ENCODE measurements around the gene PDZRN4. TPM values are rescaled to one million over a fixed set of nuclear protein-coding genes. Genes with fewer than 3 reads are reported as not detected.
"Not testable (repeated sequence)": the region's sequence is repeated elsewhere in the genome, so short reads cannot be mapped to it uniquely, and the experiment has no call there.

PDZRN4 gene
- total and polyA plus RNA-seq, 3 donors from 2014 or later, result 7.7 to 11.3 (median 11.3) TPM

GRCh38 chr12:41274643-41275042 is 86.5 kb downstream of the PDZRN4 start:
- no peak for TF ChIP-seq POLR2A (IDR thresholded peaks at IDR 0.05)
- TF ChIP-seq, protein P1, sequence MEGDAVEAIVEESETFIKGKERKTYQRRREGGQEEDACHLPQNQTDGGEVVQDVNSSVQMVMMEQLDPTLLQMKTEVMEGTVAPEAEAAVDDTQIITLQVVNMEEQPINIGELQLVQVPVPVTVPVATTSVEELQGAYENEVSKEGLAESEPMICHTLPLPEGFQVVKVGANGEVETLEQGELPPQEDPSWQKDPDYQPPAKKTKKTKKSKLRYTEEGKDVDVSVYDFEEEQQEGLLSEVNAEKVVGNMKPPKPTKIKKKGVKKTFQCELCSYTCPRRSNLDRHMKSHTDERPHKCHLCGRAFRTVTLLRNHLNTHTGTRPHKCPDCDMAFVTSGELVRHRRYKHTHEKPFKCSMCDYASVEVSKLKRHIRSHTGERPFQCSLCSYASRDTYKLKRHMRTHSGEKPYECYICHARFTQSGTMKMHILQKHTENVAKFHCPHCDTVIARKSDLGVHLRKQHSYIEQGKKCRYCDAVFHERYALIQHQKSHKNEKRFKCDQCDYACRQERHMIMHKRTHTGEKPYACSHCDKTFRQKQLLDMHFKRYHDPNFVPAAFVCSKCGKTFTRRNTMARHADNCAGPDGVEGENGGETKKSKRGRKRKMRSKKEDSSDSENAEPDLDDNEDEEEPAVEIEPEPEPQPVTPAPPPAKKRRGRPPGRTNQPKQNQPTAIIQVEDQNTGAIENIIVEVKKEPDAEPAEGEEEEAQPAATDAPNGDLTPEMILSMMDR (IDR thresholded peaks at IDR 0.05), result no peak
- 77 to 90% methylated on average over 2 of the region's 2 CpGs for WGBS, 2 donors
- no peaks in the 10 kb centered on the region for H3K27me3 ChIP-seq
- no peak for DNase-seq
- intact Hi-C loops (cut with DNase I; ENCODE audit: low total_unique reads), result no loop called here
- H3K9me3 ChIP-seq, result no peaks in the 10 kb centered on the region
- no peak overlapping the region for H3K27ac ChIP-seq
- H3K36me3 ChIP-seq (ENCODE audit: low read depth, missing control alignments), result no peaks in the 10 kb centered on the region
- H3K4me3 ChIP-seq, result no peak overlapping the region
- no peaks in the 10 kb centered on the region for H3K4me1 ChIP-seq

GRCh38 chr12:41277100-41277945 is 89.2 kb downstream of the PDZRN4 start:
- H3K9me3 ChIP-seq, result no peaks in the 10 kb centered on the region
- no peaks in the 10 kb centered on the region for H3K27me3 ChIP-seq
- H3K27ac ChIP-seq, result no peak overlapping the region
- intact Hi-C loops (cut with DNase I; ENCODE audit: low total_unique reads), result no loop called here
- no peaks in the 10 kb centered on the region for H3K36me3 ChIP-seq (ENCODE audit: low read depth, missing control alignments)
- DNase-seq, result peak; percentile 30
- no peaks in the 10 kb centered on the region for H3K4me1 ChIP-seq
- H3K4me3 ChIP-seq, result no peak overlapping the region
- 59 to 61% methylated on average over 15 of the region's 15 CpGs for WGBS, 2 donors
- TF ChIP-seq, protein P1 (IDR thresholded peaks at IDR 0.05), result peak; percentile 40 to 55 (median 53)
- no peak for TF ChIP-seq POLR2A (IDR thresholded peaks at IDR 0.05)

- TF ChIP-seq POLR2A (IDR thresholded peaks at IDR 0.05), result no peak
- TF ChIP-seq, protein P1 (IDR thresholded peaks at IDR 0.05), result no peak
- intact Hi-C loops (cut with DNase I; ENCODE audit: low total_unique reads), result no loop called here
- DNase-seq, result no peak
- Histone ChIP-seq H3K27ac (no peak overlapping the region), H3K4me1 (no peaks in the 10 kb centered on the region), H3K36me3 (ENCODE audit: low read depth, missing control alignments) (no peaks in the 10 kb centered on the region), H3K4me3 (no peak overlapping the region), H3K9me3 (no peaks in the 10 kb centered on the region), H3K27me3 (no peaks in the 10 kb centered on the region)
- 89 to 92% methylated on average over 3 of the region's 3 CpGs for WGBS, 2 donors
These were observed 89.8 kb downstream of the PDZRN4 start for GRCh38 chr12:41277946-41278267.

DNA sequence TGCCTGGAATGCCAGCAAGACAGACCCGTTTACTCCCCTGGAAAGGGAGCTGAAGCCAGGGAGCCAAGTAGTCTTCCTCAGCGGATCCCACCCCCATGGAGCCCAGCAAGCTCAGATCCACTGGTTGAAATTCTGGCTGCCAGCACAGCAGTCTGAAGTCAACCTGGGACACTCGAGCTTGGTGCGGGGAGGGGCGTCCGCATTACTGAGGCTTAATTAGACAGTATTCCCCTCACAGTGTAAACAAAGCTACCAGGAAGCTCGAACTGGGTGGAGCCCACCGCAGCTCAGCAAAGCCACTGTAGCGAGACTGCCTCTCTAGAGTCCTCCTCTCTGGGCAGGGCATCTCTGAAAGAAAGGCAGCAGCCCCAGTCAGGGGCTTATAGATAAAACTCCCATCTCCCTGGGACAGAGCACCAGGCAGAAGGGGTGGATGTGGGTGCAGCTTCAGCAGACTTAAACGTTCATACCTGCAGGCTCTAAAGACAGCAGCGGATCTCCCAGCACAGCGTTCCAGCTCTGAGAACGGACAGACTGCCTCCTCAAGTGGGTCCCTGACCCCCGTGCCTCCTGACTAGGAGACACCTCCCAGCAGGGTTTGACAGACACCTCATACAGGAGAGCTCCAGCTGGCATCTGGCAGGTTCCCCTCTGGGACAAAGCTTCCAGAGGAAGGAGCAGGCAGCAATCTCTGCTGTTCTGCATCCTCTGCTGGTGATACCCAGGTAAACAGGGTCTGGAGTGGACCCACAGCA is 92.4 kb downstream of the PDZRN4 start:
- H3K27me3 ChIP-seq; H3K4me3 ChIP-seq; H3K4me1 ChIP-seq; H3K36me3 ChIP-seq (ENCODE audit: low read depth, missing control alignments); H3K27ac ChIP-seq; H3K9me3 ChIP-seq; DNase-seq; intact Hi-C loops (cut with DNase I; ENCODE audit: low total_unique reads): not testable (repeated sequence)
- WGBS, 2 donors, result 79 to 90% methylated on average over 8 to 14 of the region's 14 CpGs

DNA sequence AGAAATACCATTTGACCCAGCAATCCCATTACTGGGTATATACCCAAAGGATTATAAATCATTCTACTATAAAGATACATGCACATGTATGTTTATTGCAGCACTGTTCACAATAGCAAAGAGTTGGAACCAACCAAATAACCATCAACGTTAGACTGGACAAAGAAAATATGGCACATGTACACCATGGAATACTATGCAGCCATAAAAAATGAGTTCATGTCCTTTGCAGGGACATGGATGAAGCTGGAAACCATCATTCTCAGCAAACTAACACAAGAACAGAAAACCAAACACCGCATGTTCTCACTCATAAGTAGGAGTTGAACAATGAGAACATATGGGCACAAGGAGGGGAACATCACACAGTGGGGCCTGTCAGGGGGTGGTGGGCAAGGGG is 97.3 kb downstream of the PDZRN4 start:
- intact Hi-C loops (cut with DNase I; ENCODE audit: low total_unique reads), result not testable (repeated sequence)

More for the DNA sequence above, 97.3 kb downstream of the PDZRN4 start:
- not testable (repeated sequence) for H3K4me3 ChIP-seq; DNase-seq; H3K27ac ChIP-seq; H3K36me3 ChIP-seq (ENCODE audit: low read depth, missing control alignments); H3K4me1 ChIP-seq; H3K27me3 ChIP-seq; H3K9me3 ChIP-seq
- 93 to 96% methylated on average over 2 of the region's 2 CpGs for WGBS, 2 donors
